Fibroblast of skin of left quadriceps (primary cell): ENCODE data around the gene TLDC2.
"Not testable (repeated sequence)": the region's sequence is repeated elsewhere in the genome, so short reads cannot be mapped to it uniquely, and the experiment has no call there.

Experiments
- DNase-seq, 2 experiments: peaks; one replicate each; pipeline ENCODE4 v3.0.0-alpha.2; 2013; ENCODE audit warnings: low read depth in 2 of 2

Gene TLDC2

DNA sequence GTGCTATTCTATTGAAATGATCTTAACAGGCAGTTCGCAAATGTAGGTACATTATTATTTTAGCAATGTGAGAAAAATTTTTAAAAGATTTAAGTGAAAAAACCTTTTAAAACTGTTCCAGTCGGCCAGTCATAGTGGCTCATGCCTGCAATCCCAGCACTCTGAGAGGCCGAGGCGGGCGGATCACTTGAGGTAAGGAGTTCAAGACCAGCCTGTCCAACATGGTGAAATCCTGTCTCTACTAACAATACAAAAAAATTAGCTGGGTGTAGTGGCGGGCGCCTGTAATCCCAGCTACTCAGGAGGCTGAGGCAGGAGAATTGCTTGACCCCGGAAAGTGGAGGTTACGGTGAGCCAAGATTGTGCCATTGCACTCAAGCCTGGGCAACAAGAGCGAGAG lies 29.6 kb downstream of the TLDC2 start:
- DNase-seq, result not testable (repeated sequence)

GRCh38 chr20:36906086-36906485 lies 30.1 kb downstream of the TLDC2 start:
- DNase-seq, result not testable (repeated sequence)

- DNase-seq, result no peak
Observed at GRCh38 chr20:36908603-36909002, 32.7 kb downstream of the TLDC2 start.

- DNase-seq, result no peak
Observed at GRCh38 chr20:36916199-36916598, 40.3 kb downstream of the TLDC2 start.

GRCh38 chr20:36917240-36917639 lies 41.3 kb downstream of the TLDC2 start:
- no peak for DNase-seq

DNA sequence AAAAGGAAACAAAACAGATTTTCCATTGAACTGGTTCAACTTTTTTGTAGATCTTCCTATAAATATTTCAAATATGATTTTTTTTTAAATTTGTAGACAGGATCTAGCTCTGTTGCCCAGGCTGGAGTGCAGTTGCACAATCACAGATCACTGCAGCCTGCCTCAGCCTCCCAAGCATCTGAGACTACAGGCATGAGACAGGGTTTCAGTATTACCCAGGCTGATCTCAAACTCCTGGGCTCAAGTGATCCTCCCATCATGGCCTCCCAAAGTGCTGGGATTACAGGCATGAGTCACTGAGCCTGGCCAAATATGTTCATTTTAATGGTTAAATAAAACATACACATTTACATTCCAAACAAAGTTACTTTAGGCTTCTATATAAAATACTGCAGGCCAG lies 42.0 kb downstream of the TLDC2 start:
- no peak for DNase-seq

GRCh38 chr20:36919715-36920333 lies 43.9 kb downstream of the TLDC2 start:
- DNase-seq, result peak; percentile 23 to 39

DNA sequence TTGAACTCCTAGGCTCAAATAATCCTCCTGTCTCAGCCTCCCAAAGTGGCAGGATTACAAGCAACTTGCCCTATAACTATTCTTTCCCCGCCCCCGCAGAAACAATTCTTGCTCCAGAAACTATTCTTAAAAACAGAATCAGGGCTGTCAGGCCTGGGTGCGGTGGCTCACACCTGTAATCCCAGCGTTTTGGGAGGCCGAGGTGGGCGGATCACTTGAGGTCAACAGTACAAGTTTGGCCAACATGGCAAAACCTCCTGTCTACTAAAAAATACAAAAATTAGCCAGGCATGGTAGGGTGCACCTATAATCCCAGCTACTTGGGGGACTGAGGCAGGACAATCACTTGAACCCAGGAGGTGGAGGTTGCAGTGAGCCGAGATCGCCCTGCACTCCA lies 44.4 kb downstream of the TLDC2 start:
- no peak for DNase-seq

- no peak for DNase-seq
Observed at GRCh38 chr20:36924167-36925045, 48.5 kb downstream of the TLDC2 start.

GRCh38 chr20:36925234-36925633 lies 49.3 kb downstream of the TLDC2 start:
- no peak for DNase-seq

DNA sequence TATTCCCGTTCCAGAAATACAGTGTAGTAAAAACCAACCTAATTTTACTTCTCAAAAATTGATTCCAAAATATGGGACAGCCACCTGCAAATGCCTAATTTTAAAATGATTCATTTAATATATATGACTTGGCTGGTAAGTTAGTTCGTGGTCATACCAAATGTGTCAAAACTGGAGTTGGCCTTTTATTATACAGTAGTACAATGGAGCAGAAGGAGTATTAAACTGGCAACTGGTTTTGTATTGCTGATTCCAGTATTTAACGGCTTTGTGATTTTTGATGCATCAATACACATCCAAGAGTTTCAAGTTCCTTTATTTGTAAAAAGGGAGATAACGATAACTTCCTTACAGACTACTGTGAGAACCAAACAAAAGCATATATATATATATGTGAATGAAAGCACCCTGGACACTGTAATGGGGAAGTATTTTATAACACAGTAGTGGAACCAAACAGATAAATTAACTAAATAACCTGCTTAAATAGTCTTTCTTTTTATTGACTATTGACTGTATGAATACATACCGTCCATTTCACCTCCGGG lies 50.8 kb downstream of the TLDC2 start:
- DNase-seq, result no peak

DNA sequence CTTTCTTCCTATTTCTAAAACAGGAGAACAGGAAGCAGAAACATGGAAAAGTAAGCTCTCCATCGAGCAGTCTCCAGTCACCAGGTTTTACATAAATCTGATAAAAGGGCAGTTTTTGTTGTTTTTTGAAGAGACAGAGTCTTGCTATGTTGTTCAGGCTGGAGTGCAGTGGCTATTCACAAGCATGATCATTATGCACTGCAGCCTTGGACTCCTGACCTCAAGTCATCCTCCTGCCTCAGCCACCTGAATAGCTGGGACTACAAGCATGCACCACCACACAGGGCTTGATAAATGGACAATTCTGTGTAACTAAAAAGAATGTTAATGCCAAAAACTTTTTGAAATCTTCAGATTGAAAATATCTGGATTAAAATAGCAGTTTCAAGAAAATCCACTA lies 51.8 kb downstream of the TLDC2 start:
- DNase-seq, result no peak

GRCh38 chr20:36929290-36929689 lies 53.4 kb downstream of the TLDC2 start:
- DNase-seq, result no peak

DNA sequence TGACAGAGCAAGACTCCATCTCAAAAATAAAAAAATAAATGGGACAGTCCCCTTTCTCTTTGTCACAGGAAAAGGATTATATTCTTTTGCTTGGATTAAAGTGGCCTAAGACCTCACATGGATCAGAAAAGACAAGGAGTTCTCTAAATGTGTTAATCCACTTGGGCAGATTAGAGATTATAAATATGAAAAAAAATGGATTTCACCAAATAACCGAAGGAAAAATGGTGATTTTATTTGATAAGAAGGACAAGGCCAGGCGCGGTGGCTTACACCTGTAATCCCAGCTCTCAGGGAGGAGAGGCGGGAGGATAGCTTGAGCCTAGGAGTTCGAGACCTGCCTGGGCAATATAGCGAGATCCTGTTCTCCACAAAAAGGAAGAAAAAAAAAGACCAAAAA lies 53.8 kb downstream of the TLDC2 start:
- no peak for DNase-seq

GRCh38 chr20:36932067-36932466 lies 56.1 kb downstream of the TLDC2 start:
- not testable (repeated sequence) for DNase-seq

GRCh38 chr20:36932476-36933426 lies 56.8 kb downstream of the TLDC2 start:
- DNase-seq, result no peak

- DNase-seq, result not testable (repeated sequence)
Observed at GRCh38 chr20:36933571-36933970, 57.6 kb downstream of the TLDC2 start.

DNA sequence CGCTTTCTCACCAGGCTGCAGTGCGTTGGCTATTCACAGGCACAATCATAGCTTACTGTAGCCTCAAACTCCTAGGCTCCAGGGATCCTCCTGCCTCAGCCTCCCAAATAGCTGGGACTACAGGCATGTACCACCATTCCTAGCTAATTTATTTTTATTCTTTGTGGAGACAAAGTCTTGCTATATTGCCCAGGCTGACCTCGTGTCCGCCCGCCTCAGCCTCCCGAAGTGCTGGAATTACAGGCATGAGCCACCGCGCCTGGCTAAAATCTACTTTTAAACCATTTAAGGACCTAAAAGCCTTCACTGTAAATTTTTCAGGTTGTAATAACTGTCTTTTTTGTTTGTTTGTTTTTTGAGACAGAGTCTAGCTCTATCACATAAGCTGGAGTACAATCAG lies 60.4 kb downstream of the TLDC2 start:
- no peak for DNase-seq

- DNase-seq, result not testable (repeated sequence)
Observed at GRCh38 chr20:36936761-36937401, 60.9 kb downstream of the TLDC2 start.

GRCh38 chr20:36937402-36937770 lies 61.4 kb downstream of the TLDC2 start:
- no peak for DNase-seq

- DNase-seq, result no peak
Observed at GRCh38 chr20:36941401-36941835, 65.5 kb downstream of the TLDC2 start.
